Osteocyte (in vitro differentiated cells): ENCODE data around the gene PTPN2. TPM values are rescaled to one million over a fixed set of nuclear protein-coding genes. Genes with fewer than 3 reads are reported as not detected.

Source experiments
- DNase-seq: peaks from one replicate; pipeline ENCODE4 v3.0.0; 2021; ENCODE audit warnings: mixed read lengths; ENCODE audit not compliant: unreplicated experiment; ENCODE audit errors: extremely low spot score
- H3K27ac Mint-ChIP-seq: one replicate; pipeline ENCODE4 v1.8.0; 2021; ENCODE audit warnings: mild to moderate bottlenecking, mixed read lengths; ENCODE audit not compliant: unreplicated experiment
- H3K27me3 Mint-ChIP-seq: one replicate; pipeline ENCODE4 v1.8.0; 2021; ENCODE audit warnings: mixed read lengths; ENCODE audit not compliant: unreplicated experiment
- H3K36me3 Mint-ChIP-seq: one replicate; pipeline ENCODE4 v1.8.0; 2021; ENCODE audit warnings: mixed read lengths; ENCODE audit not compliant: unreplicated experiment
- H3K4me1 Mint-ChIP-seq: one replicate; pipeline ENCODE4 v1.8.0; 2021; ENCODE audit warnings: mixed read lengths; ENCODE audit not compliant: unreplicated experiment
- H3K4me3 Mint-ChIP-seq: one replicate; pipeline ENCODE4 v1.8.0; 2021; ENCODE audit warnings: mild to moderate bottlenecking, moderate library complexity, mixed read lengths; ENCODE audit not compliant: unreplicated experiment
- H3K9me3 Mint-ChIP-seq: one replicate; pipeline ENCODE4 v1.8.0; 2021; ENCODE audit warnings: mixed read lengths; ENCODE audit not compliant: unreplicated experiment
- total RNA-seq: library from RNA; stranded (reverse); gene quantifications from 2 replicates; pipeline ENCODE4 v1.2.1, GENCODE V29; 2021
- TF ChIP-seq, protein P1 (sequence below): fragments of 200-600 bp; sonication (generic); IDR thresholded peaks from 2 replicates; pipeline ENCODE4 v1.5.0; 2021; ENCODE audit warnings: antibody characterized with exemption, mild to moderate bottlenecking, moderate library complexity

The PTPN2 gene
- total RNA-seq, 1 donor from 2014 or later: 28.6 TPM

GRCh38 chr18:12895014-12895413 is 11.0 kb upstream of the PTPN2 start:
- peaks cover 19% of the 10 kb centered on the region for H3K4me1 Mint-ChIP-seq
- peaks cover 5% of the 10 kb centered on the region for H3K9me3 Mint-ChIP-seq
- peaks cover 3% of the 10 kb centered on the region for H3K36me3 Mint-ChIP-seq
- H3K27ac Mint-ChIP-seq: peak overlapping the region; percentile 59
- TF ChIP-seq, protein P1, sequence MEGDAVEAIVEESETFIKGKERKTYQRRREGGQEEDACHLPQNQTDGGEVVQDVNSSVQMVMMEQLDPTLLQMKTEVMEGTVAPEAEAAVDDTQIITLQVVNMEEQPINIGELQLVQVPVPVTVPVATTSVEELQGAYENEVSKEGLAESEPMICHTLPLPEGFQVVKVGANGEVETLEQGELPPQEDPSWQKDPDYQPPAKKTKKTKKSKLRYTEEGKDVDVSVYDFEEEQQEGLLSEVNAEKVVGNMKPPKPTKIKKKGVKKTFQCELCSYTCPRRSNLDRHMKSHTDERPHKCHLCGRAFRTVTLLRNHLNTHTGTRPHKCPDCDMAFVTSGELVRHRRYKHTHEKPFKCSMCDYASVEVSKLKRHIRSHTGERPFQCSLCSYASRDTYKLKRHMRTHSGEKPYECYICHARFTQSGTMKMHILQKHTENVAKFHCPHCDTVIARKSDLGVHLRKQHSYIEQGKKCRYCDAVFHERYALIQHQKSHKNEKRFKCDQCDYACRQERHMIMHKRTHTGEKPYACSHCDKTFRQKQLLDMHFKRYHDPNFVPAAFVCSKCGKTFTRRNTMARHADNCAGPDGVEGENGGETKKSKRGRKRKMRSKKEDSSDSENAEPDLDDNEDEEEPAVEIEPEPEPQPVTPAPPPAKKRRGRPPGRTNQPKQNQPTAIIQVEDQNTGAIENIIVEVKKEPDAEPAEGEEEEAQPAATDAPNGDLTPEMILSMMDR: no peak
- no peak for DNase-seq
- H3K27me3 Mint-ChIP-seq: no peaks in the 10 kb centered on the region
- H3K4me3 Mint-ChIP-seq: no peak overlapping the region

DNA sequence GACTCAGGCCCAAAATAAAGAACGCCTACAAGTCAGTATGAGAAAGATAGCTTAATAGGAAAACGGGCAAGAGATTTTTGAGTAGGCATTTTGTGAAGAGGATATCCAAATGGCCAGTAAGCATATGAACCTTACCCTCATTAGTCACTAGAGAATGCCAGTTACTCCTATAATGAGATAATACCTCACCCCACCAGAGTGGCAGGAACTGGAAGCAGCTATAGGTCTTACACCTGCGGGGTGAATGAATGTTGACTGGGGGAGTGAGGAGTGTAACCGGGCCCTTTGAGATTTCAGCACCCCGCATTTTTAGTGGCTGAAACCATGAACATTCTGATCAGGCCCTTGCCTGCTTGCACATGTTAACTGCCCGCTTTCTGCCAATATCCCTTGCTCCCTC is 7.5 kb upstream of the PTPN2 start:
- Mint-ChIP-seq H3K9me3 (peaks cover 5% of the 10 kb centered on the region), H3K36me3 (peaks cover 3% of the 10 kb centered on the region), H3K4me1 (peaks cover 19% of the 10 kb centered on the region), H3K27ac (no peak overlapping the region), H3K4me3 (no peak overlapping the region), H3K27me3 (no peaks in the 10 kb centered on the region)
- DNase-seq: no peak
- TF ChIP-seq, protein P1: no peak

- TF ChIP-seq, protein P1: no peak
- no peaks in the 10 kb centered on the region for H3K27me3 Mint-ChIP-seq
Observed at GRCh38 chr18:12890964-12891363, 6.9 kb upstream of the PTPN2 start.

GRCh38 chr18:12886498-12887126 is 2.6 kb upstream of the PTPN2 start:
- TF ChIP-seq, protein P1: peak; percentile 49
- Mint-ChIP-seq H3K4me3 (no peak overlapping the region), H3K9me3 (peaks cover 5% of the 10 kb centered on the region), H3K4me1 (peaks cover 21% of the 10 kb centered on the region), H3K36me3 (peaks cover 3% of the 10 kb centered on the region), H3K27ac (no peak overlapping the region), H3K27me3 (no peaks in the 10 kb centered on the region)
- no peak for DNase-seq

More at GRCh38 chr18:12890964-12891363, 6.9 kb upstream of the PTPN2 start:
- Mint-ChIP-seq H3K27ac (no peak overlapping the region), H3K4me1 (peaks cover 16% of the 10 kb centered on the region), H3K4me3 (no peak overlapping the region), H3K36me3 (peaks cover 3% of the 10 kb centered on the region), H3K9me3 (peaks cover 5% of the 10 kb centered on the region)
- DNase-seq: no peak

GRCh38 chr18:12885500-12885899 is 1.5 kb upstream of the PTPN2 start:
- H3K4me1 Mint-ChIP-seq: peaks cover 29% of the 10 kb centered on the region
- H3K4me3 Mint-ChIP-seq: peak overlapping the region; percentile 3
- no peaks in the 10 kb centered on the region for H3K27me3 Mint-ChIP-seq
- no peak for DNase-seq
- peaks cover 2% of the 10 kb centered on the region for H3K36me3 Mint-ChIP-seq
- H3K9me3 Mint-ChIP-seq: peaks cover 2% of the 10 kb centered on the region
- H3K27ac Mint-ChIP-seq: no peak overlapping the region
- TF ChIP-seq, protein P1: no peak
